Measurements from ENCODE around the gene PTPRA. TPM values are rescaled to one million over a fixed set of nuclear protein-coding genes. Genes with fewer than 3 reads are reported as not detected.

The PTPRA gene
- total and polyA plus RNA-seq, 10 of the 15 experiments (the other 5 are each of a cell fraction or from before 2014, with no cell fraction given), result 3.9 to 62.1 (median 34.6) TPM

DNA sequence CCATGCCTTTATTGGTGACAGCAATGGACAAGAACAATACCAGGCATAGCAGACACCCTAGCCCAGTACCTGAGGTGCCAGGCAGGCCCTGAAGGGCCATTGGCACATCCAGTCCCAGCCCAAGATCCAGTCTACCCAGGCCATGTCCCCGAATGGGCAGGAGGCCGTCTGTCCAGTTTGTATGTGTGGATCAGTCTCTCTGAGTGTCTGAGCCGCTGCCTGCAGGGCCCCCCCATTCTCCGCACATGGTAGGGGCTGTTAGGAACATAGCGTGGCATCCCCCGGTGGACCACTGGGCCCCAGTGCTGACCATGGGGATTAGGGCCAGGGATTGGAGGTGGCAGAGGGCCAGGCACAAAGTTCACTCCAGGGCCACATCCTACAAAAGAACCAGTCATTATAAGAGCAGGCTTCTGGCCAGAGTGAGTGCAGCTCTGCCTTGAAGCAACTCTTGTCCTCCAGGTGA lies 37.9 kb upstream of the PTPRA start (continued):
- TF ChIP-seq, protein P1, sequence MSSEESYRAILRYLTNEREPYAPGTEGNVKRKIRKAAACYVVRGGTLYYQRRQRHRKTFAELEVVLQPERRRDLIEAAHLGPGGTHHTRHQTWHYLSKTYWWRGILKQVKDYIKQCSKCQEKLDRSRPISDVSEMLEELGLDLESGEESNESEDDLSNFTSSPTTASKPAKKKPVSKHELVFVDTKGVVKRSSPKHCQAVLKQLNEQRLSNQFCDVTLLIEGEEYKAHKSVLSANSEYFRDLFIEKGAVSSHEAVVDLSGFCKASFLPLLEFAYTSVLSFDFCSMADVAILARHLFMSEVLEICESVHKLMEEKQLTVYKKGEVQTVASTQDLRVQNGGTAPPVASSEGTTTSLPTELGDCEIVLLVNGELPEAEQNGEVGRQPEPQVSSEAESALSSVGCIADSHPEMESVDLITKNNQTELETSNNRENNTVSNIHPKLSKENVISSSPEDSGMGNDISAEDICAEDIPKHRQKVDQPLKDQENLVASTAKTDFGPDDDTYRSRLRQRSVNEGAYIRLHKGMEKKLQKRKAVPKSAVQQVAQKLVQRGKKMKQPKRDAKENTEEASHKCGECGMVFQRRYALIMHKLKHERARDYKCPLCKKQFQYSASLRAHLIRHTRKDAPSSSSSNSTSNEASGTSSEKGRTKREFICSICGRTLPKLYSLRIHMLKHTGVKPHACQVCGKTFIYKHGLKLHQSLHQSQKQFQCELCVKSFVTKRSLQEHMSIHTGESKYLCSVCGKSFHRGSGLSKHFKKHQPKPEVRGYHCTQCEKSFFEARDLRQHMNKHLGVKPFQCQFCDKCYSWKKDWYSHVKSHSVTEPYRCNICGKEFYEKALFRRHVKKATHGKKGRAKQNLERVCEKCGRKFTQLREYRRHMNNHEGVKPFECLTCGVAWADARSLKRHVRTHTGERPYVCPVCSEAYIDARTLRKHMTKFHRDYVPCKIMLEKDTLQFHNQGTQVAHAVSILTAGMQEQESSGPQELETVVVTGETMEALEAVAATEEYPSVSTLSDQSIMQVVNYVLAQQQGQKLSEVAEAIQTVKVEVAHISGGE (CRISPR knock-in tag; IDR thresholded peaks at IDR 0.05), result no peak
- no peak for TF ChIP-seq EZH2 (IDR thresholded peaks at IDR 0.05; ENCODE audit: borderline replicate concordance, control insufficient read depth, low read depth, low read length)
- no peak for TF ChIP-seq HCFC1 (IDR thresholded peaks at IDR 0.05; ENCODE audit: low read length)
- TF ChIP-seq, protein P2, sequence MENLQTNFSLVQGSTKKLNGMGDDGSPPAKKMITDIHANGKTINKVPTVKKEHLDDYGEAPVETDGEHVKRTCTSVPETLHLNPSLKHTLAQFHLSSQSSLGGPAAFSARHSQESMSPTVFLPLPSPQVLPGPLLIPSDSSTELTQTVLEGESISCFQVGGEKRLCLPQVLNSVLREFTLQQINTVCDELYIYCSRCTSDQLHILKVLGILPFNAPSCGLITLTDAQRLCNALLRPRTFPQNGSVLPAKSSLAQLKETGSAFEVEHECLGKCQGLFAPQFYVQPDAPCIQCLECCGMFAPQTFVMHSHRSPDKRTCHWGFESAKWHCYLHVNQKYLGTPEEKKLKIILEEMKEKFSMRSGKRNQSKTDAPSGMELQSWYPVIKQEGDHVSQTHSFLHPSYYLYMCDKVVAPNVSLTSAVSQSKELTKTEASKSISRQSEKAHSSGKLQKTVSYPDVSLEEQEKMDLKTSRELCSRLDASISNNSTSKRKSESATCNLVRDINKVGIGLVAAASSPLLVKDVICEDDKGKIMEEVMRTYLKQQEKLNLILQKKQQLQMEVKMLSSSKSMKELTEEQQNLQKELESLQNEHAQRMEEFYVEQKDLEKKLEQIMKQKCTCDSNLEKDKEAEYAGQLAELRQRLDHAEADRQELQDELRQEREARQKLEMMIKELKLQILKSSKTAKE (IDR thresholded peaks at IDR 0.05; ENCODE audit: low read depth, poor library complexity, severe bottlenecking), result no peak
- TF ChIP-seq ASH2L (IDR thresholded peaks at IDR 0.05; ENCODE audit: borderline replicate concordance, low read depth), result no peak

DNA sequence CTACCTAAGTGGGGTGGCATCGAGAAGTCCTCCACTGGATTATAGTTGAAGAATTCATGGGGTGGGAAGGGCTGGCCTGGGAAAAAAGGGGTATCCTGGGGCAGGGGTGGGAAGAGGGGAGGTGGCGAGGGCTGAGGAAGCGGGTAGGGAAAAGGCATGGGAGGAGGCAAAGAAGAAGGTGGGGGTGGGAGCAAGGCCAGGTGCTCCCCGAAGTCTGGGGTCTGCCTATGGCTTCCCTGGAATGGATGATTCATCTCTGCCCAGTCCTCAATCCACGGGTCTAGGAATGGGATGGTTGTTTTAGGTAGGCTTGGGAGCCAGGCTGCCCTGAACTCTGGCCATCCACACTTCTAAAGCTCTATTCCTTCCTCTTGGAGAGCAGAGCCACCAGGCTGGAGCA lies 37.2 kb upstream of the PTPRA start:
- Histone ChIP-seq H3K4me1 (ENCODE audit: control insufficient read depth, insufficient read depth, low read length) (peaks cover 14% of the 10 kb centered on the region), H3K27ac (ENCODE audit: control insufficient read depth, insufficient read depth) (no peak overlapping the region), H2AFZ (ENCODE audit: control insufficient read depth, low read depth, low read length) (no peak overlapping the region), H3K4me3 (no peak overlapping the region), H3K9me3 (replicated peaks; ENCODE audit: control insufficient read depth, insufficient read depth, low read length) (no peaks in the 10 kb centered on the region), H3K79me2 (ENCODE audit: control insufficient read depth, insufficient read depth, low read length) (peaks cover 3% of the 10 kb centered on the region; the same call in 1 of the 2 replicates), H3K4me2 (ENCODE audit: control insufficient read depth, insufficient read depth) (no peak overlapping the region), H3K36me3 (ENCODE audit: control insufficient read depth in 2 of 2, insufficient read depth in 2 of 2, low read length in 1 of 2) (no peaks in the 10 kb centered on the region), H3K27me3 (replicated peaks in 1 of 2; ENCODE audit: control insufficient read depth in 2 of 2, insufficient read depth in 2 of 2, low read length in 1 of 2) (no peaks in the 10 kb centered on the region), H4K20me1 (ENCODE audit: control insufficient read depth, insufficient read depth) (no peaks in the 10 kb centered on the region), H3K9ac (ENCODE audit: control insufficient read depth, insufficient read depth, low read length) (no peak overlapping the region)
- in situ Hi-C loops (cut with MboI), result no loop called here
- ATAC-seq, result no peak
- DNase-seq (ENCODE audit: low read depth, low spot score), result no peak
- SMC1A ChIA-PET (ENCODE audit: uncharacterized antibody, unreplicated experiment), result interaction anchor here (1.1 kb wide), 1 partner anchor 77 kb away, joined by 3 read pairs; no protein-coding TSS in a partner anchor
- BruUV-seq (replicated peaks), result TSS peak; percentile 45
- RAD21 ChIA-PET (ENCODE audit: unreplicated experiment), result no interaction called here
- no peak for FAIRE-seq
- intact Hi-C loops (cut with micrococcal nuclease; ENCODE audit: unreplicated experiment), result no loop called here
- CTCF ChIA-PET, result interaction anchor here (1.2 kb wide), 1 partner anchor 165 kb away, joined by 3 read pairs; no protein-coding TSS in a partner anchor
- POLR2A ChIA-PET, result no interaction called here
- WGBS (ENCODE audit: insufficient coverage, insufficient replicate concordance, low lambda C conversion rate, missing lambda C conversion rate), result 52% methylated on average over 4 of the region's 5 CpGs
- TF ChIP-seq, protein P3, sequence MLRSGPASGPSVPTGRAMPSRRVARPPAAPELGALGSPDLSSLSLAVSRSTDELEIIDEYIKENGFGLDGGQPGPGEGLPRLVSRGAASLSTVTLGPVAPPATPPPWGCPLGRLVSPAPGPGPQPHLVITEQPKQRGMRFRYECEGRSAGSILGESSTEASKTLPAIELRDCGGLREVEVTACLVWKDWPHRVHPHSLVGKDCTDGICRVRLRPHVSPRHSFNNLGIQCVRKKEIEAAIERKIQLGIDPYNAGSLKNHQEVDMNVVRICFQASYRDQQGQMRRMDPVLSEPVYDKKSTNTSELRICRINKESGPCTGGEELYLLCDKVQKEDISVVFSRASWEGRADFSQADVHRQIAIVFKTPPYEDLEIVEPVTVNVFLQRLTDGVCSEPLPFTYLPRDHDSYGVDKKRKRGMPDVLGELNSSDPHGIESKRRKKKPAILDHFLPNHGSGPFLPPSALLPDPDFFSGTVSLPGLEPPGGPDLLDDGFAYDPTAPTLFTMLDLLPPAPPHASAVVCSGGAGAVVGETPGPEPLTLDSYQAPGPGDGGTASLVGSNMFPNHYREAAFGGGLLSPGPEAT (IDR thresholded peaks at IDR 0.05; ENCODE audit: low read depth), result no peak
- TF ChIP-seq BHLHE40 (IDR thresholded peaks at IDR 0.05; ENCODE audit: borderline replicate concordance in 1 of 2, low read depth in 2 of 2, low read length in 1 of 2) (no peak), RCOR1 (conservative IDR thresholded peaks at IDR 0.05; ENCODE audit: low read depth, low read length) (no peak), NBN (IDR thresholded peaks at IDR 0.05) (no peak)
- TF ChIP-seq, protein P4, sequence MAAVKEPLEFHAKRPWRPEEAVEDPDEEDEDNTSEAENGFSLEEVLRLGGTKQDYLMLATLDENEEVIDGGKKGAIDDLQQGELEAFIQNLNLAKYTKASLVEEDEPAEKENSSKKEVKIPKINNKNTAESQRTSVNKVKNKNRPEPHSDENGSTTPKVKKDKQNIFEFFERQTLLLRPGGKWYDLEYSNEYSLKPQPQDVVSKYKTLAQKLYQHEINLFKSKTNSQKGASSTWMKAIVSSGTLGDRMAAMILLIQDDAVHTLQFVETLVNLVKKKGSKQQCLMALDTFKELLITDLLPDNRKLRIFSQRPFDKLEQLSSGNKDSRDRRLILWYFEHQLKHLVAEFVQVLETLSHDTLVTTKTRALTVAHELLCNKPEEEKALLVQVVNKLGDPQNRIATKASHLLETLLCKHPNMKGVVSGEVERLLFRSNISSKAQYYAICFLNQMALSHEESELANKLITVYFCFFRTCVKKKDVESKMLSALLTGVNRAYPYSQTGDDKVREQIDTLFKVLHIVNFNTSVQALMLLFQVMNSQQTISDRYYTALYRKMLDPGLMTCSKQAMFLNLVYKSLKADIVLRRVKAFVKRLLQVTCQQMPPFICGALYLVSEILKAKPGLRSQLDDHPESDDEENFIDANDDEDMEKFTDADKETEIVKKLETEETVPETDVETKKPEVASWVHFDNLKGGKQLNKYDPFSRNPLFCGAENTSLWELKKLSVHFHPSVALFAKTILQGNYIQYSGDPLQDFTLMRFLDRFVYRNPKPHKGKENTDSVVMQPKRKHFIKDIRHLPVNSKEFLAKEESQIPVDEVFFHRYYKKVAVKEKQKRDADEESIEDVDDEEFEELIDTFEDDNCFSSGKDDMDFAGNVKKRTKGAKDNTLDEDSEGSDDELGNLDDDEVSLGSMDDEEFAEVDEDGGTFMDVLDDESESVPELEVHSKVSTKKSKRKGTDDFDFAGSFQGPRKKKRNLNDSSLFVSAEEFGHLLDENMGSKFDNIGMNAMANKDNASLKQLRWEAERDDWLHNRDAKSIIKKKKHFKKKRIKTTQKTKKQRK (IDR thresholded peaks at IDR 0.05; ENCODE audit: low read depth, low read length), result no peak
